ENCODE measurements around the gene CASR.
"Not testable (repeated sequence)": the region's sequence is repeated elsewhere in the genome, so short reads cannot be mapped to it uniquely, and the experiment has no call there.

Gene CASR
- 0.42 to 3.3 reads per million in 2 experiments for total RNA-seq

DNA sequence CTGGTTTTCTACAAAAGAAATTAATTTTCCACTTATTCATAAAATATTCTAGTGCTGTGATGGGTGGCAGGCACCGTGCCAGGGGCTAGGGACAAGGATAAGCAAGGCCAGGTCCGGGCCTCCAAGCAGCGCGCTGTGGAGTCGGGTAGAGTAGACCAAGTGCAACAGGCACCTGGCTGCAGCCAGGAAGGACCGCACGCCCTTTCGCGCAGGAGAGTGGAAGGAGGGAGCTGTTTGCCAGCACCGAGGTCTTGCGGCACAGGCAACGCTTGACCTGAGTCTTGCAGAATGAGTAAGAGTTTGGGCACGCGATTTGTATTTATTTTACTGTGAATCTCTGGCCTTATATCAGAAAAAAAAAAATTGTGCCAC is at the start of gene CASR:
Gene CASR, plus strand, starts transcription at position 148 of the 372 bp plus-strand sequence. CDS start 70,522 bp downstream, outside the sequence.
- no peak for DNase-seq (ENCODE audit: low read depth)

GRCh38 chr3:122146466-122146865 is 37.0 kb upstream of the CASR start:
- DNase-seq (ENCODE audit: low read depth) = no peak

DNA sequence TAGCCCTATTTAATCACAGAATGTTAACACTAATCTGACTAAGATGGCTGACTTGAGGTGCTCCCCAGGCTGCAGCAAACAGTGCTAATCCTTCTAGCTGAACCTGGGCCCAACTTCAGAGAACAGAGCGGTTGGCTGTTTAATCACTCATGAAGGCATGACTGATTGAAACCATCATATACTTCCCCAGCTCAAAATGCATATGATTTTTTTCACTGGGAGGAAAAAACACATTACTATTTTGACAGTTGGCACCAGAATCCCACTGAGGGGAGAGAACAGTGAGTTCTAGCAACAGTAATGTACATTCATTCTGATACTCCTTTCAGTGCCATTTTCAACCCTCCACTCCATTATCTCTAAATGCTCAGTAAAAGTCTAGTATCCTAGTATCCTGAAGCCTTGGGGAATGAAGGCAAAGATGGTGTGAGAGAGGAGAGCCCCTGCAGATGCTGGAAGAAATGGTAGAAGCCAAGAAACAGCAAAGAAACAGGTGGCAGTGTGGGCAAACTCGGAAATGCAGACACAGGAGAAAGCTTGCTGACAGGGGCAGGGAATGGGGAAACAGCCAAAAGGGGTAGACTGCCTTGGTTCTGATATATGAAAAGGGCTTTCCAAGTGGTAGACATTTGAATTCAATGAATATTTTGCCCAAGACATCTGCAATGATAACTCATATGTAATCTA is 34.4 kb upstream of the CASR start:
- no peak for DNase-seq (ENCODE audit: low read depth)

- no peak for DNase-seq (ENCODE audit: low read depth)
These were observed 32.0 kb upstream of the CASR start for GRCh38 chr3:122151480-122151879.

- not testable (repeated sequence) for DNase-seq (ENCODE audit: low read depth)
These were observed 18.5 kb upstream of the CASR start for GRCh38 chr3:122164983-122165382.

DNA sequence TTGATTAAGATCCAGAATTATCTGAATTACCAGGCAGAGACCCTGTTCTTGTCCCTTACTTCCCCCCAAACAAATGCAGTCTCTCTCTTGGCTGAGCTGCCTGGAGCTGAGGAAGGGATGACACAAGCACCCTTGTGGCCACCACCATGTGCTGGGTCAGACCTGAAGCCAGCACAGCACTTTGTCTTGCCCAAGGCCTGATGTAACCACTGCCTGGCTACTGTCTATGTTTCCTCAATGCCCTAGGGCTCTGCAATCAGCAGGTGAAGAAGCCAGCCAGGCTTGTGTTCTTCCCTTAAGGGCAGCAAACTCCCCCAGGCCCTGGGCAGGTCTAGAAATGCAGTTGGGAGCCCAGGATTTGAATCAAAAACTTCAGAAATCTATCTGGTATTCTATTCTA is 15.8 kb upstream of the CASR start:
- DNase-seq (ENCODE audit: low read depth) = no peak

GRCh38 chr3:122168044-122168443 is 15.4 kb upstream of the CASR start:
- DNase-seq (ENCODE audit: low read depth) = no peak

DNA sequence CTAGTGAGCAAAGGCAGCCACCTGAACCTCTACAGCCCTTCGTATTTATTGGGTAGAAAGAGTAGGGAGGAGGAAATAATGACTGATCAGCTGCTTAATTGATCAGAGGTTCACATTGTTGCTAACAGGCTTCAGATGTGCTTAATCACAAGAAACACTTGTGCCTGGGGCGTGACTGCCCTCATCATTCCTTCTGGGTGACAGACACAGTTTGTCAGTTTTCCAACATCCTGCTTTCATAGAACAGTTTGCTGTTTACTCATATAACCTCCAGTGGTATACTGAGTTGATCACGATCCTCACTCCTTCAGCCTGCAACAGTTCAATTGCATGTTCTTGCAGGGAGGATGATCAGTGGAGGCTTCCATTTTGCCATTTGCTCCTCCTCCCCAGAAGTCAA is 13.6 kb upstream of the CASR start:
- DNase-seq (ENCODE audit: low read depth) = no peak

- not testable (repeated sequence) for DNase-seq (ENCODE audit: low read depth)
These were observed 12.1 kb upstream of the CASR start for GRCh38 chr3:122171361-122171760.

- DNase-seq (ENCODE audit: low read depth) = no peak
These were observed 4.8 kb upstream of the CASR start for GRCh38 chr3:122178711-122179110.

- no peak for DNase-seq (ENCODE audit: low read depth)
These were observed 574 bp downstream of the CASR start for GRCh38 chr3:122183893-122184590.

GRCh38 chr3:122184591-122184929 is 1.1 kb downstream of the CASR start:
- no peak for DNase-seq (ENCODE audit: low read depth)

GRCh38 chr3:122186372-122186771 is 2.9 kb downstream of the CASR start:
- DNase-seq (ENCODE audit: low read depth) = no peak

DNA sequence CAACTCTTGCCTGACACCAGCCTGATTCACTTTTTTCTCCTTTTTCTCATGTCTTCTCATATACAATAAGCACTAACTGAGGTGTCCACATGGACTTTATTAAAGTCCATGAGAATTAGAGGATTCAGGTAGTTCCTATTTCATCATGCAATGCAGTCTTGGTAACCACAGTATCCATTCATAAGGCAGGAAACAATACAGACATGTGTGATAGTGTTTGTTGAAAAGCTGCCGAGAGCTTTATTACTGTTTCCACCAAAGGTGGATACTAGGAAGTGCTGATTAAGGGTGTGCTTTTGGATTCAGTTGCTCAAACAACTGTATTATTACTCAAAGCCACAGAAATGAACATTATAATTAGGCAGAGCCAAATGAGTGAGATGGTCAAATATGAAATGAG is 5.3 kb downstream of the CASR start:
- no peak for DNase-seq (ENCODE audit: low read depth)

DNA sequence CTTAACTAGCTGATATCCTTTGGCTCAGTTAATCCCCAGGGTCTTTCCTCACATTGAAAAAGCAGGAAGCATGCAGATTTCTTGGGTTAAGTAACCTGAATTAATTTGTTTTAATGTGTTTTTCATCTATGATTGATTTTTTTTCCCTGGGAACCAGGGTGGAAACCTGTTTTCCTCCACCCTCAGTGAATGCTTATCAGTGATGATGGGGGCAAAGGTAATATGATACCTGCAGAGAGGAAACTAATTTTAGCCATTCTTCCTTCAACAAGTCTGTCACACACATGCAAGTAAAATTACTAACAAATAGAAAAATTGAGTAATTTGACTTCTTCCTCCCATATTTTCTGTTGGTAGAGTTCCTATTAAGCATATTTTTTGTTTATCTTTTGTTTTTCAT is 5.9 kb downstream of the CASR start:
- DNase-seq (ENCODE audit: low read depth) = no peak

- DNase-seq (ENCODE audit: low read depth) = no peak
These were observed 7.1 kb downstream of the CASR start for GRCh38 chr3:122190525-122190924.

DNA sequence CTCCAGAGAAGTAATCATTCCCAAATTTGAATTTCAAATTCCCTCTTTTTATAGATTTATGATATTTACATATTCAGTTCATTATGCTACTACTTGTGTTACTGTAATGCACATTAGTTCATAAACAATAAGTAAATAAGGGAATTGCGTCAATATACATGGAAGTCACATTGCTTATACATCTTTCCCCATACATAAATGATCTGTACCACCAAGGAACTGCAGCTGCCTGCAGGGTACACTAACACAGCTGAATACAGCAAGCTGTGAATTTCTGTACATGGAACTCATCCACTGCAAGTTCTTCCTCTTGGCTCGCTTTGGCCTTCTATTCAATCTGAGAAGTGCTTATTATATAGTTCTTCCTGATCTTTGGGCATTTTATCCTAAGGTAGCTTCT is 15.5 kb downstream of the CASR start:
- no peak for DNase-seq (ENCODE audit: low read depth)

GRCh38 chr3:122199552-122199951 is 16.1 kb downstream of the CASR start:
- no peak for DNase-seq (ENCODE audit: low read depth)

- DNase-seq (ENCODE audit: low read depth) = no peak
These were observed 17.2 kb downstream of the CASR start for GRCh38 chr3:122200661-122201060.

- DNase-seq (ENCODE audit: low read depth) = not testable (repeated sequence)
These were observed 18.0 kb downstream of the CASR start for GRCh38 chr3:122201476-122201875.

DNA sequence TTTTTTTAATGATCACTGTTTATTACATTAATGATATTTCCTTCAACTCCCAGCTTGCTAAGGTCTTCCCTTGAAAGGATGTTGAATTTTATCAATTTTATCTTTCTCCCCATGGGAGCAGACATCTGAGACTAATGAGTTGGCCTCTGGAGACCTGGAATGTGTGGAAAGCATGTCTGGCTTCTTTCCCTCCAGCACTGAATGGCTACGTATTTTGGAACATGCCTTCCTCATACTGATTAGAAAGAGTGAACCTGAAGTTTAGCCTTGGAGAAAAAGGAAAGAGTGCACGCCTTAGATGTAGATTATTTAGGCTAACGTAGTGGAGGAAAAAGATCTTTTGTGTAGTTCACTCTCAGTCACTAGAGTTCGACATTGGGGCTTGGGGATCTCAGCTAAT is 25.1 kb downstream of the CASR start:
- no peak for DNase-seq (ENCODE audit: low read depth)

DNA sequence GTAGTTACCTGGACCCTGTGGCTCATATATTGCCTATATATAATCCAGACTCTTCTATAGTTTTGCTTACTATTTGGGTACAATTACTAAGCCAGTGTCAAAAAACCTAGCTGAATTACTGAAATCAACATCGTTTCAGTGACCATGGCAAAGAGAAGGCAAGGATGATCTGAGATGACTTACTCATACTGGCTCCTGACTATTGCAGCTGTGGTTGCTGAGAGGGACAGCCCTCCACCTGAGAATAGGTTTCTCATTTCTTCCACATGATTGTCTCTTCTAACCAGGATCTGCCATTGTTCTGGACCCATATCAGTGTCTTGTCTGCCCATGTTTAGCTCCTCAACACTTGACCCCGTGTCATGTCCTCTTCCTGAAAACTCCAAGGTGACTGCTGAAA is 30.2 kb downstream of the CASR start:
- DNase-seq (ENCODE audit: low read depth) = no peak

DNA sequence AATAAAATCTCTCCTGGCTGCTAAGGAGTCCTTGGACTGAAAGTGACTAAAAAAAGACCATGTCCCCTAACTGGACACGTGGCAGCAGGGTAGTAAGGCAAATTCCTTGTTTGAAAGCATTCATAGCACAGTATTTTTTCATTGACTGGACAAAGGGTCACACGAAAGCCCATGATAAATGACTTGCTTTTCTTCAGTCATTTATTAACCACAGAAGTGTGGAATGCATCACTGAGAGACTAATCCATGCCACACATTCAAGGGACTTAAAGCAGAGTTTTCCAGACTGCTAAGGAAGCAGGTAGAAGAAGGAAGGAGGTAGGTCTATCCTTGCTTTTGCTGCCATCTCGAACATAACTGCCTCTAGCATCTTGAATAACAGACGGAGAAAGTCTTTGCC is 31.2 kb downstream of the CASR start:
- DNase-seq (ENCODE audit: low read depth) = no peak

Data from T follicular helper cell (primary cell).